ENCODE measurements around the gene PRR18. TPM values are rescaled to one million over a fixed set of nuclear protein-coding genes. Genes with fewer than 3 reads are reported as not detected.

Gene PRR18
- total and polyA plus RNA-seq, 4 donors, result 0.29 to 2.8 (median 1.1) TPM

DNA sequence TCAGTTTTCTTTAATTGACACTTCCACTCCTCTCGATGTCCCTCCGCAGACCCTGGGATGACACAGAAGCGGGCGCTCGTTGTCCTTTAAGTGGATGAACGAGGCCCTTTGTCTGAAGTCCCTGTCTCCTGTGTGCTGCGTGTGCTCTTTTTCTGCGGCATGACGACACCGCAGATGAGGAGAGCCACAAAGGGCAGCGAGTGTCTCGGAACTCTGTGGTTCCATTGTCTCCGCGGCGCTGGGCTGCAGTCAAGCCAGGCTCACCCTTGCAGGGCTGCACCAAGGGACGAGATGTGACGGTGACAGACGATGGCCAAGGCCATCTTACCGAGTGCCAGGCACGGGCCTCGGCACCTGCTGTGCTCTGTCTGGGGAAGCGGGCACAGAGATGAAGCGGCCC is 10.6 kb downstream of the PRR18 start:
- no peak for TF ChIP-seq EGR1 (IDR thresholded peaks at IDR 0.05; ENCODE audit: low read depth in 2 of 2)
- no peak for TF ChIP-seq RAD21 (IDR thresholded peaks at IDR 0.05)
- TF ChIP-seq, protein P1, sequence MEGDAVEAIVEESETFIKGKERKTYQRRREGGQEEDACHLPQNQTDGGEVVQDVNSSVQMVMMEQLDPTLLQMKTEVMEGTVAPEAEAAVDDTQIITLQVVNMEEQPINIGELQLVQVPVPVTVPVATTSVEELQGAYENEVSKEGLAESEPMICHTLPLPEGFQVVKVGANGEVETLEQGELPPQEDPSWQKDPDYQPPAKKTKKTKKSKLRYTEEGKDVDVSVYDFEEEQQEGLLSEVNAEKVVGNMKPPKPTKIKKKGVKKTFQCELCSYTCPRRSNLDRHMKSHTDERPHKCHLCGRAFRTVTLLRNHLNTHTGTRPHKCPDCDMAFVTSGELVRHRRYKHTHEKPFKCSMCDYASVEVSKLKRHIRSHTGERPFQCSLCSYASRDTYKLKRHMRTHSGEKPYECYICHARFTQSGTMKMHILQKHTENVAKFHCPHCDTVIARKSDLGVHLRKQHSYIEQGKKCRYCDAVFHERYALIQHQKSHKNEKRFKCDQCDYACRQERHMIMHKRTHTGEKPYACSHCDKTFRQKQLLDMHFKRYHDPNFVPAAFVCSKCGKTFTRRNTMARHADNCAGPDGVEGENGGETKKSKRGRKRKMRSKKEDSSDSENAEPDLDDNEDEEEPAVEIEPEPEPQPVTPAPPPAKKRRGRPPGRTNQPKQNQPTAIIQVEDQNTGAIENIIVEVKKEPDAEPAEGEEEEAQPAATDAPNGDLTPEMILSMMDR (IDR thresholded peaks at IDR 0.05; ENCODE audit: low read depth, low read length, missing input control), result no peak
- Histone ChIP-seq H3K27me3 (ENCODE audit: control insufficient read depth in 4 of 4, insufficient read depth in 4 of 4, low read length in 3 of 4) (no peaks in the 10 kb centered on the region), H3K9me3 (ENCODE audit: control insufficient read depth in 4 of 4, low read length in 3 of 4) (no peaks in the 10 kb centered on the region), H3K9ac (ENCODE audit: low read depth in 1 of 2, low read length in 2 of 2) (no peak overlapping the region), H3K27ac (ENCODE audit: low read depth in 1 of 2, low read length in 2 of 2) (no peak overlapping the region), H3K4me1 (ENCODE audit: control insufficient read depth in 4 of 4, insufficient read depth in 4 of 4, low read length in 3 of 4) (peaks cover 5 to 31% (median 25%) of the 10 kb centered on the region in 4 donors), H3K36me3 (ENCODE audit: control insufficient read depth in 4 of 4, insufficient read depth in 3 of 4, low read depth in 1 of 4, low read length in 3 of 4) (no peaks in the 10 kb centered on the region), H3K4me3 (ENCODE audit: low read depth in 1 of 3, low read length in 3 of 3) (no peak overlapping the region)
- DNase-seq (ENCODE audit: low spot score), result no peak
- WGBS, result 96% methylated on average over 23 of the region's 23 CpGs

DNA sequence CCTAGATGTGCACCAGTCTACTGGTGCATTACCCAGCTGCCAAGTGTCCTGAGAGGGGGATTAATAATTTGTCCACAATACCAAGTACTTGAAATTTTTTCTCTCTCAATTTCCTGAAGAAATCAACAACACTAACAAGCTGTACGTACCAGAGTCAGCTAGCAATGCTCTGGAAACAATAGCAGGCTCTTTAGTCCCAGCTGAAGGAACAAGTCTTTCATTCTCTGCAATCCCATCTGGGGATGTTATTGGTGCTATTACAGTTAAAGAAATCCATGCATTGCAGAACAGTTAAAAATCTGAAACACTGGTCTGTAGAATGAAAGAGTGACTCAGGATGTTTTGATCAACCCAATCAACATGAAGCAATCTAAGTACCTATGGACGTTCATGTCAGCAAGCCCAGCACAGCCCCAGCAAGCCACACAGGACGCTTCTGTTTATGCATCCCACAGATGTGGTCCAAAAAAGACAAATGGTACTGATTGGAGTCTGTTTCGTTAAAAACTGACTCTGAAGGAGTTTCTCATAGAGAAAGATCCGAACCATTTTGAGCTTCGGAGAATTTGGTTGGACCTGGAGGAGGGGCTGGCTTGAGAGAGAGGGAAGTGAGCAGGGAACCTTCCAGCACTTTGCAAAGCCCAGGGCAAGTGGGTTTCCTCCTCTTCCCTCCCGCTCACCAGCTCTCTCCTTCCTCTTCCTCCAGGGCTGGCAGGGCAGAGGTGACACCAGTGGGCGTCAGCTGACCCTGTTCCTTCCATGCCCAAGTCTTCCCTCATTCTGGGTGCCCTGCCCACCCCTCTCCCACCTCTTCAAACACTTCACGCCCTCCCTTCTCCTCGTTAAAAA is 11.9 kb downstream of the PRR18 start:
- no peak for DNase-seq (ENCODE audit: low spot score)
- Histone ChIP-seq H3K9me3 (ENCODE audit: control insufficient read depth in 4 of 4, low read length in 3 of 4) (no peaks in the 10 kb centered on the region), H3K27ac (ENCODE audit: low read depth in 1 of 2, low read length in 2 of 2) (no peak overlapping the region), H3K36me3 (ENCODE audit: control insufficient read depth in 4 of 4, insufficient read depth in 3 of 4, low read depth in 1 of 4, low read length in 3 of 4) (no peaks in the 10 kb centered on the region), H3K4me1 (ENCODE audit: control insufficient read depth in 4 of 4, insufficient read depth in 4 of 4, low read length in 3 of 4) (peaks cover 2 to 18% (median 11%) of the 10 kb centered on the region in 4 donors), H3K9ac (ENCODE audit: low read depth in 1 of 2, low read length in 2 of 2) (no peak overlapping the region), H3K27me3 (ENCODE audit: control insufficient read depth in 4 of 4, insufficient read depth in 4 of 4, low read length in 3 of 4) (no peaks in the 10 kb centered on the region), H3K4me3 (ENCODE audit: low read depth in 1 of 3, low read length in 3 of 3) (no peak overlapping the region)
- 86% methylated on average over 10 of the region's 10 CpGs for WGBS
- TF ChIP-seq JUND (IDR thresholded peaks at IDR 0.05), result no peak
- TF ChIP-seq, protein P2, sequence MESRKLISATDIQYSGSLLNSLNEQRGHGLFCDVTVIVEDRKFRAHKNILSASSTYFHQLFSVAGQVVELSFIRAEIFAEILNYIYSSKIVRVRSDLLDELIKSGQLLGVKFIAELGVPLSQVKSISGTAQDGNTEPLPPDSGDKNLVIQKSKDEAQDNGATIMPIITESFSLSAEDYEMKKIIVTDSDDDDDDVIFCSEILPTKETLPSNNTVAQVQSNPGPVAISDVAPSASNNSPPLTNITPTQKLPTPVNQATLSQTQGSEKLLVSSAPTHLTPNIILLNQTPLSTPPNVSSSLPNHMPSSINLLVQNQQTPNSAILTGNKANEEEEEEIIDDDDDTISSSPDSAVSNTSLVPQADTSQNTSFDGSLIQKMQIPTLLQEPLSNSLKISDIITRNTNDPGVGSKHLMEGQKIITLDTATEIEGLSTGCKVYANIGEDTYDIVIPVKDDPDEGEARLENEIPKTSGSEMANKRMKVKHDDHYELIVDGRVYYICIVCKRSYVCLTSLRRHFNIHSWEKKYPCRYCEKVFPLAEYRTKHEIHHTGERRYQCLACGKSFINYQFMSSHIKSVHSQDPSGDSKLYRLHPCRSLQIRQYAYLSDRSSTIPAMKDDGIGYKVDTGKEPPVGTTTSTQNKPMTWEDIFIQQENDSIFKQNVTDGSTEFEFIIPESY (IDR thresholded peaks at IDR 0.05), result no peak
- TF ChIP-seq TAF1 (conservative IDR thresholded peaks at IDR 0.05), result no peak
- TF ChIP-seq, protein P3, sequence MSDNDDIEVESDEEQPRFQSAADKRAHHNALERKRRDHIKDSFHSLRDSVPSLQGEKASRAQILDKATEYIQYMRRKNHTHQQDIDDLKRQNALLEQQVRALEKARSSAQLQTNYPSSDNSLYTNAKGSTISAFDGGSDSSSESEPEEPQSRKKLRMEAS (IDR thresholded peaks at IDR 0.05), result no peak
- no peak for TF ChIP-seq EGR1 (IDR thresholded peaks at IDR 0.05; ENCODE audit: low read depth in 2 of 2)

DNA sequence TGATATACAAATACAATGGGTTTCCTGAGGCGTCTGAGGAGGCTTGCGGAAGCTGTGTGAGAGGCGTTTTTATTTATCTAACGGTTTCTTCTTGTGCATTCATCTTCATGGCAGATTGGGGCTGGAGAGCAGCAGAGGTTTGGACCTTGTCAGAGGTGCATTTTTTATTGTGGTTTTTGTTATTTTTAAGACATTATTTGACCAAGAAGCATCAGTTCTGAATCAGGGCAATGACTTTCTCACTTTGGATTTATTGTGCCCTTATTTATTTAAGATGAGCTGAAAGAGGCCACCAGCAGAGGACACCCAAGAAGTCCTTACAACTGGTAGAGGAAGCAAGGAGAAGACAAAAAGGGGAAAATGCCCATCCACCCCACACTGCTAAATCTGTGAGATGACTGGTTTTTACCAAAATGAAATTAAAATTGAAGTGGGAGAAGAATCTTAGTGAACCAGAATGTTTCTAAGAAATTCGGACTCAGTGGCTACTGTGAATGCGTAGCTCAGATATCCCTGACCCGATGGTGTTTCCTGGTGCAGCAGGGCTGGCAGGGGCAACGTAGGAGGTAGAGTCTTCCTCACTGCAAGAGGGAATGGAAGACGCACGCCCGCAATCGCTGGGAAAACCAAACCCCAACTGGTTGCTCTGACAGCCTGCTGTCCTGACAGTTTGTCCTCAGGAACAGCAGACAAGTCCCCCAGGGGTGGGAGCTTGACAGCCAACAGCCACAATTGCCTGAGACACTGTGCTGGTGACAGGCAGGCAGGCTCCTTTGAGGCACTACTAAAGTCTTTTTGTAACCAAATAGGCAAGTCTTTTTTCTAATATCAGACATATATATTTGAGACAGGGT is 14.2 kb downstream of the PRR18 start:
- Histone ChIP-seq H3K4me3 (ENCODE audit: low read depth in 1 of 3, low read length in 3 of 3) (no peak overlapping the region), H3K27me3 (ENCODE audit: control insufficient read depth in 4 of 4, insufficient read depth in 4 of 4, low read length in 3 of 4) (no peaks in the 10 kb centered on the region), H3K9me3 (ENCODE audit: control insufficient read depth in 4 of 4, low read length in 3 of 4) (no peaks in the 10 kb centered on the region), H3K9ac (ENCODE audit: low read depth in 1 of 2, low read length in 2 of 2) (no peak overlapping the region), H3K4me1 (ENCODE audit: control insufficient read depth in 4 of 4, insufficient read depth in 4 of 4, low read length in 3 of 4) (peaks cover 0 to 3% (median under 1%) of the 10 kb centered on the region in 4 donors), H3K27ac (ENCODE audit: low read depth in 1 of 2, low read length in 2 of 2) (no peak overlapping the region), H3K36me3 (ENCODE audit: control insufficient read depth in 4 of 4, insufficient read depth in 3 of 4, low read depth in 1 of 4, low read length in 3 of 4) (no peaks in the 10 kb centered on the region)
- TF ChIP-seq, protein P1 (IDR thresholded peaks at IDR 0.05; ENCODE audit: low read depth, low read length, missing input control), result no peak
- DNase-seq (ENCODE audit: low spot score), result no peak
- WGBS, result 89% methylated on average over 12 of the region's 12 CpGs
